Stimulated activated naive B cell treated with anti-CD40 and anti-IgM and Interleukin-4, amounts not matched to agents 10 μg/mL and 1 μg/mL and 100 μg/mL, for 72 hours (primary cell): ENCODE data around the gene ARNT2.

ENCODE experiments used
- ATAC-seq, 2 donors: fragments of 150-1000 bp; cut with Tn5 transposase; replicated peaks; 2 replicates each; pipeline ENCODE4 v1.10.0; 2021; ENCODE audit warnings: moderate library complexity in 1 of 2
- DNase-seq: peaks from one replicate; pipeline ENCODE4 v3.0.0; 2021
- H3K27ac Mint-ChIP-seq: one replicate; pipeline ENCODE4 v1.8.0; 2022; ENCODE audit warnings: mild to moderate bottlenecking, mixed read lengths
- H3K27me3 Mint-ChIP-seq, 2 donors: one replicate each; pipeline ENCODE4 v1.8.0; 2022; ENCODE audit warnings: mixed read lengths in 2 of 2
- H3K36me3 Mint-ChIP-seq, 2 donors: one replicate each; pipeline ENCODE4 v1.8.0; 2022; ENCODE audit warnings: mixed read lengths in 2 of 2, mild to moderate bottlenecking in 1 of 2
- H3K4me1 Mint-ChIP-seq, 2 donors: one replicate each; pipeline ENCODE4 v1.8.0; 2022; ENCODE audit warnings: mixed read lengths in 2 of 2, mild to moderate bottlenecking in 1 of 2
- H3K4me3 Mint-ChIP-seq, 2 donors: one replicate each; pipeline ENCODE4 v1.8.0; 2022; ENCODE audit warnings: mild to moderate bottlenecking in 2 of 2, mixed read lengths in 2 of 2, moderate library complexity in 1 of 2
- H3K9me3 Mint-ChIP-seq, 2 donors: one replicate each; pipeline ENCODE4 v1.8.0; 2022; ENCODE audit warnings: mixed read lengths in 2 of 2, mild to moderate bottlenecking in 1 of 2

ARNT2 gene

GRCh38 chr15:80593486-80594030, 189.4 kb downstream of the ARNT2 start:
- Mint-ChIP-seq H3K27me3 (no peaks in the 10 kb centered on the region), H3K4me3 (no peak overlapping the region), H3K9me3 (no peaks in the 10 kb centered on the region), H3K27ac (no peak overlapping the region), H3K36me3 (no peaks in the 10 kb centered on the region), H3K4me1 (no peaks in the 10 kb centered on the region)
- DNase-seq (no peak), ATAC-seq (no peak)

- no peak for ATAC-seq
- no peak overlapping the region for H3K4me3 Mint-ChIP-seq
Measured at GRCh38 chr15:80594091-80594889, 190.1 kb downstream of the ARNT2 start.

GRCh38 chr15:80595396-80595795, 191.2 kb downstream of the ARNT2 start:
- no peak for ATAC-seq
- Mint-ChIP-seq H3K4me1 (no peaks in the 10 kb centered on the region), H3K9me3 (no peaks in the 10 kb centered on the region), H3K27me3 (peaks cover 0 to 13% of the 10 kb centered on the region in 2 donors), H3K36me3 (no peaks in the 10 kb centered on the region), H3K4me3 (no peak overlapping the region), H3K27ac (no peak overlapping the region)
- DNase-seq: no peak

More at GRCh38 chr15:80594091-80594889, 190.1 kb downstream of the ARNT2 start:
- Mint-ChIP-seq H3K27ac (no peak overlapping the region), H3K36me3 (no peaks in the 10 kb centered on the region), H3K9me3 (no peaks in the 10 kb centered on the region), H3K4me1 (no peaks in the 10 kb centered on the region), H3K27me3 (peaks cover 0 to 3% of the 10 kb centered on the region in 2 donors)
- DNase-seq: no peak

- no peaks in the 10 kb centered on the region for H3K36me3 Mint-ChIP-seq
- no peak overlapping the region for H3K27ac Mint-ChIP-seq
- H3K27me3 Mint-ChIP-seq: peaks cover 0 to 16% of the 10 kb centered on the region in 2 donors
- ATAC-seq (no peak), DNase-seq (no peak)
- H3K4me1 Mint-ChIP-seq: no peaks in the 10 kb centered on the region
- H3K9me3 Mint-ChIP-seq: no peaks in the 10 kb centered on the region
- H3K4me3 Mint-ChIP-seq: no peak overlapping the region
Measured at GRCh38 chr15:80596521-80596976, 192.4 kb downstream of the ARNT2 start.

DNA sequence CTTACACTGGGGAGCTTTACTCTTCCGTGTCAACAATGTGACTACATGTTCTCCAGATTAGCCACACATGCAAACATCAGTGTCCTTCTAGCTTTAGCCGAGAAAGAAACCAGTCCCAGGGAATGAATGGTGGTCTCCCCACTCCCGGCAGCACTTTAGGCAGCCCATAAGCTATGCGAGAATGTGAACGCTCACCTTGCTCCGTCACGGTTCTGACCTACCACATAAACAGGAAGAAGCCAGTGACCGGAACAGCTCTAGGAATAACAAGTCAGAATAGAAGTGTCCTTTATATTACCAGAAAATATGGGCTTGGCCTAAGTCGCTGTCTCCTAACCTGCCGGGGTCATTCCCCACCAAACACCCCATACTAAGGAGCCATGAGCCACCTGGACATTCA, 192.9 kb downstream of the ARNT2 start:
- Mint-ChIP-seq H3K27ac (no peak overlapping the region), H3K9me3 (no peaks in the 10 kb centered on the region), H3K36me3 (no peaks in the 10 kb centered on the region), H3K4me3 (no peak overlapping the region), H3K27me3 (peaks cover 0 to 16% of the 10 kb centered on the region in 2 donors), H3K4me1 (no peaks in the 10 kb centered on the region)
- DNase-seq: no peak
- ATAC-seq: no peak

GRCh38 chr15:80599359-80599758, 195.2 kb downstream of the ARNT2 start:
- H3K27ac Mint-ChIP-seq: no peak overlapping the region
- no peaks in the 10 kb centered on the region for H3K4me1 Mint-ChIP-seq
- DNase-seq (no peak), ATAC-seq (no peak)
- peaks cover 0 to 2% of the 10 kb centered on the region in 2 donors for H3K36me3 Mint-ChIP-seq
- peaks cover 7 to 16% of the 10 kb centered on the region in 2 donors for H3K27me3 Mint-ChIP-seq
- no peaks in the 10 kb centered on the region for H3K9me3 Mint-ChIP-seq
- no peak overlapping the region for H3K4me3 Mint-ChIP-seq

DNA sequence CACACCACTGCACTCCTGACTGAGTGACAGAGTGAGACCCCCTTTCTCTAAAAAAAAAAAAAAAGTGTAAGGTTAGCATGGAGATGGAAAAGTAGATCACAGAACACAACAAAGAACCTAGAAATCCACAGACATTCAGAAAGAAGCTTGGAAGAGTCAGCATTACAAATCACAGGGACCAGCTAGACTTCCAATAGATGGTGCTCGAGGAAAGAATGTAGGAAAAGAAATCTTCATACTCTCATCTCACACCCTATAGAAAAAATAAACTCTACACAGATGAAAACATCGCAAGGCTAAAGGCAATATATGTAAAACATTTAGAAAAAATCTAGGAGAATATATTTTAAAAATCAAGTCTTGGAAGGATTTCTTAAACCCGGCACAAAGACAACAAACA, 196.4 kb downstream of the ARNT2 start:
- no peak for DNase-seq
- no peaks in the 10 kb centered on the region for H3K9me3 Mint-ChIP-seq
- peaks cover 0 to 2% of the 10 kb centered on the region in 2 donors for H3K36me3 Mint-ChIP-seq
- ATAC-seq: no peak
- H3K4me1 Mint-ChIP-seq: no peaks in the 10 kb centered on the region
- H3K4me3 Mint-ChIP-seq: no peak overlapping the region
- peaks cover 10 to 24% of the 10 kb centered on the region in 2 donors for H3K27me3 Mint-ChIP-seq
- H3K27ac Mint-ChIP-seq: no peak overlapping the region

DNA sequence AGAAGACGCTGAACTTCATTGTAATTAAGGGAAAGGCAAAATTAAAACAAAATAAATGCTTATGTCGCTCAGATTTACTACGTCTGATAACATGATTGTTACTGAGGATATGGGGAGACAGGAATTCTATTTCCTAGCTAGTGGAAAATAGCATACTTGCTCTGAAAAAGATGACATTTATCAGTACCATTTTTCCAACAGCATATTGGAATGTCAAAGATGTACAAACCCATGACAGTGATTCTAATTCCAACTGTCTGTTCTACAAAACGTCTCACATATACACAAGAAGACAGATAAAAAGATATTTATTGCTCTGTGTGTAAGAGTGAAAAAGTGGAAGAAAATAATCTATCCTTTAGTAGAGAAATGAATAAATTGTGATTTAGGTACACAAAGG, 197.1 kb downstream of the ARNT2 start:
- no peak for ATAC-seq
- H3K4me3 Mint-ChIP-seq: no peak overlapping the region
- no peaks in the 10 kb centered on the region for H3K4me1 Mint-ChIP-seq
- DNase-seq: no peak
- H3K27me3 Mint-ChIP-seq: peaks cover 13 to 30% of the 10 kb centered on the region in 2 donors
- H3K36me3 Mint-ChIP-seq: peaks cover 0 to 2% of the 10 kb centered on the region in 2 donors
- H3K27ac Mint-ChIP-seq: no peak overlapping the region
- H3K9me3 Mint-ChIP-seq: no peaks in the 10 kb centered on the region

DNA sequence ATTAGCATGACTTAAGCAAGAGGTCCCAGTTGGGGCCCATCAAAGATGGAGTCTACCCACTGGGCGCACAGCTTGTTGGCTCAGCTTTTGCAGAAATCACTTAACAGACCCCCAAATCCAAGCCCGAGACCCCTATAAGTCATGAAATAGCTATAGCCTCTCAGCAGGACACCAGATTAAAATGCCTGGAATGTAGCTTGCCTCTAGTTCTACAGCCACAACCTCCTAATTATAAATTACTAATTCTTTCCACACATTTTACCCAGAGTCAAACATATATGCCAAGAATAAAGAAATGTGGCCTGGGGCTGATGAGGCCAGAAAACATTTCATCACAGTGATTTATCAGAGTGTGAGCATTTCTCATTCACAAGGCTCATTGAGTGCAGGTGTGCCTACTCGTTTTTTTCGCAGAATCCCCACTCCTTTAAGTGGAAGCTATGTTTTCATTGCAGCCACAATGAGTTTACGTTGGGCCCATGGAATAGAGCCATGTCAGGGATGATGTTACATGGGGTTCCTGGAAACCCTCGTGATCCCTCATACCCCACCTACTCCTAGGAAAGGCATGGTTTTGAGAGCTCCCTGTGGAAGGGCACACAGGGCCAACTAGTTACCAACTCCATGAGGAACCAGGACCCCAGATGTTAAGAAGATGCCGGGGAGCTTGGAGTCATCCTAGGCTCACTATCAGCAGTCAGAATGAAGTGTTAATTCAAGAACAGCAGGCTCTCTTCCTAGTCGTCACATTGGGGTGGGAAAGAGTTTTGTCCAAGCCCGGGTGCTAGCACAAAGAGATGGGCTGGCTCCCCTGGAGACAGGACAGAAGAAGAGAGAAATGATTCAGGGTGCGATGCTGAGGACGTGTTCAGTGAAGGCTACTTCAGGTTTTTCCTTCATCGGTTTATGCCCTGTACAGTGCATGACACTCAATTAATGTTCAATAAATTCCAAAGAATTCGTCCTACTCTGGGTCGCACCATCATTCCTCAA, 200.7 kb downstream of the ARNT2 start:
- ATAC-seq: no peak
- no peaks in the 10 kb centered on the region for H3K4me1 Mint-ChIP-seq
- H3K36me3 Mint-ChIP-seq: peaks cover 0 to 2% of the 10 kb centered on the region in 2 donors
- peak overlapping the region; percentile 31 for H3K27ac Mint-ChIP-seq
- DNase-seq: no peak
- H3K9me3 Mint-ChIP-seq: no peaks in the 10 kb centered on the region
- no peak overlapping the region for H3K4me3 Mint-ChIP-seq
- H3K27me3 Mint-ChIP-seq: peaks cover 20 to 27% of the 10 kb centered on the region in 2 donors

DNA sequence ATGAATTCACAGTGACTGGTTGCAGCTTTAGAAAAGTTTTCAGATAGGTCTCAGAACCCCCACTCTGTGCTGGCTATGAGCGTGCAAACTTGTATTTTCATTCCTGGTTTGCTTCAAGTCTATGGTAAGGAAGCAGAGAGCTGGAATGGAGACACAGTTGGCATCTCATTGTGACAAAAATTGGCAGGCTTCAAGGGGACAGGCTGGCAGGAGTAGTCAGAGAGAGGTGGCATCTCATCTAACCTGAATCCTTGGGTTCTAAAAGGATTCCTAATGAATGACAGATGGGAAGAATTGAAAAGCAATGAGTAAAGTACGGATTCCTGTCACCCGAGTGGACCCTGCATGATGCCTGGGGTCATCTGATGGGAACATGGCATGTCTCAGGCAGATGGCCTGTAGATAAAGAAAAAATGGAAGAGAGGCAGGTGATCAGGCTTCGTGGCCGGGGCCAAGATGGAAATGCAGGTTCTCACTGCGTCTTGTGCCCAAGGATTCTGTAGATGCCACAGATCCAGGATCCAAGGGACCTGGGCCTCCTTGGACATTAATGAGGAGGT, 201.5 kb downstream of the ARNT2 start:
- no peak overlapping the region for H3K27ac Mint-ChIP-seq
- no peak overlapping the region for H3K4me3 Mint-ChIP-seq

GRCh38 chr15:80606511-80607071, 202.4 kb downstream of the ARNT2 start:
- Mint-ChIP-seq H3K4me3 (no peak overlapping the region), H3K9me3 (no peaks in the 10 kb centered on the region), H3K27ac (no peak overlapping the region), H3K4me1 (no peaks in the 10 kb centered on the region), H3K36me3 (peaks cover 0 to 2% of the 10 kb centered on the region in 2 donors), H3K27me3 (peaks cover 20% of the 10 kb centered on the region in 2 donors)
- no peak for ATAC-seq
- DNase-seq: no peak

More for the DNA sequence above, 201.5 kb downstream of the ARNT2 start:
- Mint-ChIP-seq H3K4me1 (no peaks in the 10 kb centered on the region), H3K9me3 (no peaks in the 10 kb centered on the region), H3K36me3 (peaks cover 0 to 2% of the 10 kb centered on the region in 2 donors), H3K27me3 (peaks cover 20% of the 10 kb centered on the region in 2 donors)
- no peak for DNase-seq
- ATAC-seq: no peak

DNA sequence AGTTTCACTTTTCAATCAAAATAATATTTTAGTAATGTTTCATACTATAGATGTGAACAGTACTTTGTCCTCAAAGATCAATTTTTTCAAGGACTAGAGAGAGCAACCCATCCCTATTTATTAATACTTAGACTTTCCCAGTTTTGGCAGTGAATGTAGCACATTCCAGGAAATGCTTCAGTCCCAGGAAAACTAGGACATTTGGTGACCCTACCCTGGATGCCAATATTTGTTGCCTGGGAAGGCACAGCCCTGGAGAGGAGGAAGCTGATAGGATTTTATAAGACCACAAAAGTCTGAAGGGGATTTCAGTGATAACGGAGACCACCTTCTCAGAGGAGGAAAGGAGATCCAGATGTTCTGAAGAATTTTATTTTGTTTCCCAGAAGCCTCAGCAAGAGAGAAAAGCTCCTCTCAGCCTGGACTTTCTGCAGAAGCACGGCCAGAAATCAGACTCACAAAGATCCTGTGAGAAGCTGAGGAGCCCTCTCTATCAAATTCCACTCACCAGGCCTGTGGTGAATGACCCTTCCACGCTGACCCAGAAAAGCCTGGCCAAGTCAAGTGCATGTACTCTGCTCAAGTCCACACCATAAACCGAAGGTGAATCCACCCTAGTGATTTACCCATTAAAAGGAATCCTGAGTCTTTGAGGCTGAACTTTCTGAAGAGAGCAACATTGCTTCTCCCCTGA, 203.3 kb downstream of the ARNT2 start:
- ATAC-seq (no peak), DNase-seq (no peak)
- H3K27me3 Mint-ChIP-seq: peaks cover 20% of the 10 kb centered on the region in 2 donors
- H3K27ac Mint-ChIP-seq: no peak overlapping the region
- no peak overlapping the region for H3K4me3 Mint-ChIP-seq
- H3K36me3 Mint-ChIP-seq: peaks cover 0 to 2% of the 10 kb centered on the region in 2 donors
- H3K9me3 Mint-ChIP-seq: no peaks in the 10 kb centered on the region
- no peaks in the 10 kb centered on the region for H3K4me1 Mint-ChIP-seq

DNA sequence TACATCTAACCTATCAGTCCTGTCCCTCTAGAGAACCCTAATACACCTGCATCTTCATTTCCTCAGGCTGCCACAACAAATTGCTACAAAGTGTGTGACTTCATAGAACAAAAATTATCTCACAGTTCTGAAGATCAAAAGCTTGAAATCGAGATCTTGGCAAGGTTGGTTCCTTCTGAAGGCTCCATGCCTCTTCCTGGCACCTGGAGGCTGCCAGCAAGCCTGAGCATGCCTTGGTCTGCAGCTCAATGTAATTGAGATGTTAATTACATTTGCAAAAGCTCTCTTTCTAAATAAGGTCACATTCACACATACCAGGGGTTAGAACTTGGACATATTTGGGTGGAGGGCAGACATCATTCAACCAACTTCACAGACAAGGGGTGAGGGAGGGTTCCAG, 204.5 kb downstream of the ARNT2 start:
- Mint-ChIP-seq H3K27me3 (peaks cover 17 to 20% of the 10 kb centered on the region in 2 donors), H3K9me3 (no peaks in the 10 kb centered on the region), H3K4me1 (no peaks in the 10 kb centered on the region), H3K36me3 (no peaks in the 10 kb centered on the region), H3K27ac (no peak overlapping the region), H3K4me3 (no peak overlapping the region)
- ATAC-seq: no peak
- DNase-seq: no peak
